Amniotic stem cell (primary cell): ENCODE measurements around the gene PRRC2C.
"Not testable (repeated sequence)": the region's sequence is repeated elsewhere in the genome, so short reads cannot be mapped to it uniquely, and the experiment has no call there.

Experiments used
- DNase-seq: peaks from one replicate; lab custom pipeline; 2025; lab: John Stamatoyannopoulos, UW

The PRRC2C gene

DNA sequence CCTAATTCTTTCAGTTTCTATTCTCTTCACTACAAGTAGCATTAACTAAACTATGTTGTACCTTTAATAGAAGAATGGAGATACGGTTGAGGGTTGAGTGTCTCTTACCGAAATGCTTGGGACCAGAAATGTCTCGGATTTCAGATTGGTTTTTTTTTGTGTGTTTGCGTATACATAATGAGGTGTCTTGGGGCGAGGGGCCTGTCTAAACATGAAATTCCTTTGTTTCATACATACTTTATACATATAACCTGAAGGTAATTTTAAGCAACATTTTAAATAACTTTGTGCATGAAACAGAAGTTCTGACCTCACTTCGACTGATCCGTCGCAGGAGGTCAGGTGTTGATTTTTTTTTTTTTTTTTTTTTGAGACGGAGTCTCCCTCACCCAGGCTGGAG is 100.4 kb downstream of the PRRC2C start:
- DNase-seq, result no peak

DNA sequence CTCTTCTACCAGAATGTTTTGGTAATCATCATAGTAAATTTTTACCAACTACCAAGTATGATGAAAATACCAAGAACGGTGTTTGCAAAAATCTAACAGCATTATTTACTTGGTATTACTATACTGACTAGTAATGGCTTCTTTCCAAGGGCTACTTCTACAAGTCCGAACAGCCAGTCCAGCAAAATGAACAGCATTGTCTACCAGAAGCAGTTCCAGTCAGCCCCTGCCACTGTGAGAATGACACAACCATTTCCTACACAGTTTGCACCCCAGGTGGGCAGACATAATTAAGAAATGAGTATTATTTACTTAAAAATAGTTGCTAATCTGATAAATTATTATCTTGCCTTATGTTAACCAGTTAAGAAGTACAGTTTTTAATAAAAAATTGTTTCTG is 102.9 kb downstream of the PRRC2C start:
- no peak for DNase-seq

- DNase-seq, result no peak
These were observed 104.7 kb downstream of the PRRC2C start for GRCh38 chr1:171590022-171590421.

DNA sequence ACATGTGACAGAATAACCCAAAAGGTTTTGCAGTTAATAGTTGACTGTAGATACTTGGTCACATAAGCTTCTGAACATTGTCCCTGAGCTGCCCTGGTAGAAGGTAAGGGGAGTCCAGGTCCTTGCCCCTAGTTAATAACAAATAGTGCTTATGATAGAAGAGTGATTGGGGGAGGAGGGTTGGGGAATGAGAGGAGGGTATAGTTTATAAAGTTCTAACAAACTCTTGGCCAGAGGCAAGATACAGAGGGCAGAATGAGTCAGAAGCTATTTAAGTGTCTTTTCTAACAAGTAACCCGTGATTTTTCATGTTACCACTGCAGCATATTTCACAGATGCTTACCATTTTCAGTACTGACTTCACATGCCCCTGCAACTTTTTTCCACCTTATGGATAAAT is 110.0 kb downstream of the PRRC2C start:
- no peak for DNase-seq

DNA sequence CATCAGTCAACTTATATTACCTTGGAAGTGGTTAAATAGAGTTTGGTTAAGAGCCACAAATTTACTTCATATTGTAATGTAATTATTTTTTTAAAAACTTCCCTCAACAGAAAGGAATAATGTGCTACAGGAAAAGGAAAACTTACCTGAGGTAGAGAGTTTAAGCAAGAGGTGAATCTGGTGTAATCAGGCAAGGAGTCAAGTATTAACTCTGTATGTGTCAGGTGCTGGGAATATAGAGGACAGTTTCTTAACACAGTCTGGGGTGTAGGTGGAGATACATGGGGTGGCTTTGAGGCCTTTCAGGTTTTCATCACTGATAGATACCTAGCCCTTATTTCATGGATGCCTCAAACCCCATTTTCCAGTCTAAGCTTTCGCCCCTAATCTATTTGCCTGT is 110.8 kb downstream of the PRRC2C start:
- DNase-seq, result no peak

GRCh38 chr1:171596705-171597104 is 111.4 kb downstream of the PRRC2C start:
- DNase-seq, result no peak

DNA sequence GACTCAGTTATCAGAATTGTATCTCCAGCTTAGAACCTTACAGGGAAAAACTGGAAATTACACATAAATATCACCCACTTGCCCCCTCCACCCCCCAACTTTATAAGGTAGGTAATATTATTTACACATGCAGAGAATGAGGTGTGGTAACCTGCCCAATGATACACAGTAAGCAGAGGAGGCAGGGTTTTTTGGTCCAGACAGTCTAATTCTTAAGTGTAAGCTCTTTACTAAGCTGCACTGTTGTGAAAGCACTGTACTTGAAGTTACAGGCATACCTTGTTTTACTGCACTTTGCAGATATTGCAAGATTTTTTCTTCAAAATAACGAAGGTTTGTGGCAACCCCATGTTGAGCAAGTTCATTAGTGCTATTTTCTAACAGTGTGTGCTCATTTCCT is 111.9 kb downstream of the PRRC2C start:
- no peak for DNase-seq

GRCh38 chr1:171600310-171600709 is 115.0 kb downstream of the PRRC2C start:
- not testable (repeated sequence) for DNase-seq

DNA sequence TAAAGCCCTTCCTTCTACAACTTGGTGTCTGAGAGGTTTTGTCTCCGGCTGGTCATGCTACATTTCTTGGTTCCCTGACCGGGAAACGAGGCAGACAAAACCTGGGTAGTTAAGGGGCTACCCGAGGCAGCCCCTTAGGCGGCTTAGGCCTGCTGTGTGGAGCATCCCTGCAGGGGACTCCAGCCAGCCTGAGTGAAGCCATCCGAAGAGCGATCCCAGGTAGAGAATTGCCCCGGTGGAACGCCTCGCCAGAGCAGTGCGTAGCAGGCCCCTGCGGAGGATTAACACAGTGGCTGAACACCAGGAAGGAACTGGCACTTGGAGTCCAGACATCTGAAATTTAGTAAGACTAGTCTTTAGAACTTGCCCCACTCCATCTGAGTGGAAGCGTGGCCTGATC is 115.5 kb downstream of the PRRC2C start:
- DNase-seq, result no peak

GRCh38 chr1:171603042-171603441 is 117.7 kb downstream of the PRRC2C start:
- DNase-seq, result not testable (repeated sequence)

DNA sequence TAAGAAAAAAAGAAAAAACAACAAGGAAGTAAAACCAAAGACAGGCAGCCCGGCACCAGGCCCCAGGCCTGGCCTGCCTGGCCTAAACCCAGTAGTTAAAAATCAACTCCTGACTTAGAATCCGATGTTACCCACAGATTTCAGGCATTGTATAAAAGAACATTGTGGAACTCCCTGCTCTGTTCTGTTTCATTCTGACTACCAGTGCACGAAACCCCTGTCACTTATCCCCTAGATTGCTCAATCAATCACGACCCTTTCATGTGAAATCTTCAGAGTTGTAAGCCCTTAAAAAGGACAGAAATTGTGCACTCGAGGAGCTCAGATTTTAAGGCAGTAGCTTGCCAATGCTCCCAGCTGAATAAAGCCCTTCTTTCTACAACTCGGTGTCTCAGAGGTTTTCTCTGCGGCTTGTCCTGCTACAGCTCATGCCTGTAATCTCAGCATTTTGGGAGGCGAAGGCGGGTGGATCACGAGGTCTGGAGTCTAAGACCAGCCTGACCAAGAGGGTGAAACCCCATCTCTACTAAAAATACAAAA is 121.1 kb downstream of the PRRC2C start:
- no peak for DNase-seq

- DNase-seq, result no peak
These were observed 125.1 kb downstream of the PRRC2C start for GRCh38 chr1:171610385-171610784.

GRCh38 chr1:171611306-171611705 is 126.0 kb downstream of the PRRC2C start:
- no peak for DNase-seq

- no peak for DNase-seq
These were observed 128.0 kb downstream of the PRRC2C start for GRCh38 chr1:171613282-171613681.

GRCh38 chr1:171615122-171615906 is 130.0 kb downstream of the PRRC2C start:
- not testable (repeated sequence) for DNase-seq

GRCh38 chr1:171616586-171616985 is 131.3 kb downstream of the PRRC2C start:
- DNase-seq, result no peak

- DNase-seq, result no peak
These were observed 136.8 kb downstream of the PRRC2C start, which contains the start of gene MYOCOS for GRCh38 chr1:171622152-171622462. MYOCOS (plus strand) TSS chr1:171622243; CDS start chr1:171623884, 1,641 bp downstream.

GRCh38 chr1:171623651-171624331 is 138.5 kb downstream of the PRRC2C start:
- no peak for DNase-seq

DNA sequence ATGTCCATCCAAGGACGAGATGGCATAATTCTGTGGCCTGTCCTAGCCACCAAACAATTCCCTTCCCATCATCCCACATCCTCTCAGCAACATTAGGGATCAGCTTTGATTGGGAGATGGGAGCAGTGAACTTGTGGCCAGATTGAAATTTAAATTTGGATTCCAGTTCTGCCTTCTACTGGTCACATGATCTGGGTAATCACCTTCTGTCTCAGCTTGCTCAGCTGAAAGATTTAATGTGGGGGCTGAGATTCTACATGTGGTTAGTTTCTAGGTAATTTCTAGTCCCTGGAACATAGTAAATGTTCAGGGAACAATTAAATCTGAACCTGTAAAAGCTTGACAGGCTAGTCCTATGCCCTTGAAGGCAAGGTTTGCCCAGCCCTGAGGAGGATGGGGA is 139.9 kb downstream of the PRRC2C start:
- no peak for DNase-seq

DNA sequence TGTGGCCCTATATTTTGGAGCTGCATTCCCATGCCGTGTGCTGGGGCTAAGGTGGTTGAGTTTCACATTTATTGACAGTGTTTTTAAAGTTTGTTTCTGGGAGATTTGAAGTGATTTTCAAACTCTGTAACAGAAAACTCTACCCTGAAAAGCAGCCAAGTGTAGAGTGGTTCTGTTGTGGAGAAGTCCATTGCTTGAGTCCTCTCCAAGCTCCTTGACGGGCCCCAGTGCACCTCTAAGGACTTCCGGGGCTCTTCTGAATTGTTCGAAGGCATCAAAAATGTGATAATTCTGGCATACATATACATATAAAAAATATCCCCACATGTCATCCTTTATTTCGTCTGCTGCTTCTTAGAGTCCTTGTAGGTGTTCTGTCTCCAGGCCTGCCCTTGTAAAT is 141.7 kb downstream of the PRRC2C start:
- DNase-seq, result no peak

- no peak for DNase-seq
These were observed 142.9 kb downstream of the PRRC2C start for GRCh38 chr1:171628225-171628624.

- no peak for DNase-seq
These were observed 150.3 kb downstream of the PRRC2C start for GRCh38 chr1:171635661-171636060.

GRCh38 chr1:171636141-171636540 is 150.8 kb downstream of the PRRC2C start:
- no peak for DNase-seq
